Measurements from ENCODE around the gene ZBTB21. TPM values are rescaled to one million over a fixed set of nuclear protein-coding genes. Genes with fewer than 3 reads are reported as not detected.

The ZBTB21 gene
- total RNA-seq, 1 experiment from 2014 or later, result 18.1 TPM

DNA sequence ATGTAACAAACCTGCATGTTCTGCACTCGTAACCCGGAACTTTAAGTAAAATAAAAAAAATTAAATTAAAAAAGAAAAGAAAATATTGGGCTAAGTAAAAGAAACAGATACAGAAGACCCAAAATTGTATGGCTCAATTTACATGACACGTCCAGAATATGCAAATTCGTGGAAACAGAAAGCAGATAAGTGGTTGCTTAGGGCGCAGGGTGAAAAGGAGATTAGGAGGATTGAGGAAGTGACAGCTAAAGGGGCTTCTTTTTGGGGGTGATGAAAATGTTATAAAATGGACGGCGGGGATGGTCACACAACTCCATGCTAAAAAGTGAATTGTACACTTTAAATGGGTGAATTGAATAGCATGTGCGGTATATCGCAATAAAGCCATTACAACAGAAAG is 27.4 kb upstream of the ZBTB21 start:
- no peaks in the 10 kb centered on the region for H3K4me1 ChIP-seq (ENCODE audit: insufficient read depth, low read length)
- no peak overlapping the region for H3K4me2 ChIP-seq (ENCODE audit: insufficient read depth, insufficient read length, low read length)
- WGBS (ENCODE audit: extremely low coverage, insufficient read length, low lambda C conversion rate), result no CpG with 5 or more reads among the region's 9 CpGs
- H3K56ac ChIP-seq (ENCODE audit: insufficient read length, low read depth, low read length), result no peak overlapping the region
- no peak overlapping the region for H2BK20ac ChIP-seq (ENCODE audit: low read depth, low read length, poor library complexity, severe bottlenecking)
- no peaks in the 10 kb centered on the region for H3K79me2 ChIP-seq (ENCODE audit: insufficient read depth, low read length)
- no peaks in the 10 kb centered on the region for H3K27me3 ChIP-seq (ENCODE audit: insufficient read depth, low read length)
- H4K5ac ChIP-seq (ENCODE audit: insufficient read length, low read depth, low read length), result no peak overlapping the region
- no peak for DNase-seq
- H2BK15ac ChIP-seq (ENCODE audit: low read depth, low read length), result no peak overlapping the region
- H3K9me3 ChIP-seq (ENCODE audit: control insufficient read depth, low read depth, low read length), result no peaks in the 10 kb centered on the region
- TF ChIP-seq CTCF (conservative IDR thresholded peaks at IDR 0.05), result no peak
- no peak overlapping the region for H3K4ac ChIP-seq (ENCODE audit: low read depth, low read length)
- H4K20me1 ChIP-seq (ENCODE audit: control insufficient read depth, insufficient read depth, insufficient read length), result no peaks in the 10 kb centered on the region
- no peak overlapping the region for H3K18ac ChIP-seq (ENCODE audit: insufficient read length, low read depth, low read length)
- H2AFZ ChIP-seq (ENCODE audit: low read length), result no peak overlapping the region
- H3K27ac Mint-ChIP-seq, result no peak overlapping the region
- no peak overlapping the region for H2AK5ac ChIP-seq (ENCODE audit: insufficient read length, low read length)
- no peak overlapping the region for H3K14ac ChIP-seq (ENCODE audit: insufficient read depth, low read length)
- H3K23me2 ChIP-seq (ENCODE audit: insufficient read length, low read depth, low read length, poor library complexity, severe bottlenecking), result no peaks in the 10 kb centered on the region
- no peak overlapping the region for H3K9ac ChIP-seq (ENCODE audit: extremely low read depth, insufficient read length, low read length)
- no peaks in the 10 kb centered on the region; a peak in 1 of 7 replicates for H3K36me3 Mint-ChIP-seq (ENCODE audit: insufficient read depth in 1 of 3, low read depth in 3 of 3)
- no peak overlapping the region for H4K8ac ChIP-seq (replicated peaks; ENCODE audit: insufficient read length, low read depth, low read length)
- peaks cover 0 to 6% of the 10 kb centered on the region in 2 experiments; a peak in 2 of 5 replicates for H3K9me3 Mint-ChIP-seq
- H3K27ac ChIP-seq (ENCODE audit: insufficient read length, low read depth, low read length), result no peak overlapping the region
- H4K91ac ChIP-seq (ENCODE audit: insufficient read length, low read depth, low read length), result no peak overlapping the region
- H2BK120ac ChIP-seq (ENCODE audit: low read depth, low read length, poor library complexity, severe bottlenecking), result no peak overlapping the region
- no peak overlapping the region for H2BK12ac ChIP-seq (ENCODE audit: insufficient read length, low read depth, low read length)
- H3K4me1 Mint-ChIP-seq, result peaks cover 10% of the 10 kb centered on the region in 2 experiments
- no peak overlapping the region for H3T11ph ChIP-seq (ENCODE audit: low read length)
- H3K4me3 Mint-ChIP-seq, result no peak overlapping the region
- H3K23ac ChIP-seq (ENCODE audit: insufficient read length, low read depth, low read length), result no peak overlapping the region
- H2BK5ac ChIP-seq (ENCODE audit: insufficient read length, low read length), result no peak overlapping the region
- no peaks in the 10 kb centered on the region for H3K79me1 ChIP-seq (ENCODE audit: insufficient read depth, low read depth, low read length, poor library complexity, severe bottlenecking)
- peaks cover 31% of the 10 kb centered on the region for H3K27me3 Mint-ChIP-seq (ENCODE audit: low read depth)
